Endothelial cell of umbilical vein (primary cell): Measurements from ENCODE around the gene TFF3. TPM values are rescaled to one million over a fixed set of nuclear protein-coding genes. Genes with fewer than 3 reads are reported as not detected.

Source experiments
- BruUV-seq: library from RNA; stranded (reverse); fragments of 400-500 nt; replicated peaks from 2 replicates; lab custom pipeline; 2021; lab: Mats Ljungman, UMichigan
- CTCF ChIA-PET: fragments of 300-600, 350-600 bp; sonication (Branson Sonifier 250); formaldehyde crosslinking; loops from one replicate; lab custom pipeline; 2021; ENCODE audit warnings: antibody characterized with exemption, inconsistent platforms; lab: Charles Lee
- POLR2A ChIA-PET: fragments of 300-600, 350-600 bp; sonication (Branson Sonifier 250); formaldehyde crosslinking; loops from one replicate; lab custom pipeline; 2021; ENCODE audit warnings: antibody characterized with exemption, inconsistent platforms; lab: Charles Lee
- DNase-seq: peaks from one replicate; pipeline ENCODE4 v3.0.0-alpha.2; 2011; ENCODE audit warnings: low read depth, low spot score
- FAIRE-seq: peaks from 2 replicates; lab custom pipeline; 2011; peaks lifted over from hg19 to GRCh38; lab: Jason Lieb, UNC
- H2AFZ ChIP-seq: 2 replicates; pipeline ENCODE4 v1.6.0; 2012; ENCODE audit warnings: low read depth, low read length, control low read depth, inconsistent platforms
- H3K27ac ChIP-seq: 2 replicates; pipeline ENCODE4 v1.5.1; 2011; ENCODE audit warnings: low read depth, mild to moderate bottlenecking, control low read depth, low read length, moderate library complexity; ENCODE audit not compliant: insufficient read depth
- H3K27me3 ChIP-seq, 2 experiments: 2 replicates each; pipeline versions ENCODE4 v1.6.0 to v1.6.1; 2011; ENCODE audit warnings: low read length in 2 of 2, mixed read lengths in 1 of 2; ENCODE audit not compliant: control insufficient read depth in 2 of 2, insufficient read depth in 2 of 2
- H3K36me3 ChIP-seq, 2 experiments: 2 replicates in 1 of 2; 3 replicates in 1 of 2; pipeline ENCODE4 v1.5.1; 2011; ENCODE audit warnings: low read length in 2 of 2, mild to moderate bottlenecking in 1 of 2, moderate library complexity in 1 of 2; ENCODE audit not compliant: control insufficient read depth in 2 of 2, insufficient read depth in 2 of 2; ENCODE audit errors: extremely low read depth in 1 of 2
- H3K4me1 ChIP-seq: 3 replicates; pipeline ENCODE4 v1.5.1; 2011; ENCODE audit warnings: mild to moderate bottlenecking, low read length; ENCODE audit not compliant: control insufficient read depth, insufficient read depth; ENCODE audit errors: extremely low read depth
- H3K4me2 ChIP-seq: 2 replicates; pipeline ENCODE4 v1.6.1; 2011; ENCODE audit warnings: low read length, control low read depth, mixed read lengths; ENCODE audit not compliant: insufficient read depth
- H3K4me3 ChIP-seq, 3 experiments: fragments of 200-600 bp in 1 of 3; sonication (generic), shearing (Covaris generic) in 1 of 3; replicated peaks in 1 of 3; 2 replicates each; pipeline ENCODE4 v1.5.1; 2011 to 2016; ENCODE audit warnings: control low read depth in 3 of 3, low read length in 3 of 3, mild to moderate bottlenecking in 2 of 3, inconsistent platforms in 1 of 3, low read depth in 1 of 3, moderate library complexity in 1 of 3; ENCODE audit not compliant: insufficient read depth in 1 of 3
- H3K79me2 ChIP-seq: 2 replicates; pipeline ENCODE4 v1.6.0; 2012; ENCODE audit warnings: low read length, inconsistent platforms; ENCODE audit not compliant: control insufficient read depth, insufficient read depth
- H3K9ac ChIP-seq: replicated peaks from 2 replicates; pipeline ENCODE3; 2011; ENCODE audit warnings: low read length, control low read depth; ENCODE audit not compliant: insufficient read depth; ENCODE audit errors: extremely low read depth
- H3K9me1 ChIP-seq: replicated peaks from 3 replicates; pipeline ENCODE4 v1.6.0; 2011; ENCODE audit warnings: mild to moderate bottlenecking, low read length; ENCODE audit not compliant: control insufficient read depth, insufficient read depth; ENCODE audit errors: extremely low read depth
- H3K9me3 ChIP-seq: replicated peaks from 2 replicates; pipeline ENCODE4 v1.5.1; 2012; ENCODE audit warnings: low read length, inconsistent platforms; ENCODE audit not compliant: control insufficient read depth, insufficient read depth
- H4K20me1 ChIP-seq: replicated peaks from 2 replicates; pipeline ENCODE3; 2011; ENCODE audit warnings: mild to moderate bottlenecking, low read length; ENCODE audit not compliant: control insufficient read depth, insufficient read depth; ENCODE audit errors: extremely low read depth
- EZH2 ChIP-seq: IDR thresholded peaks from 2 replicates; pipeline ENCODE4 v1.6.1; 2012; ENCODE audit warnings: borderline replicate concordance, low read depth, mild to moderate bottlenecking, moderate library complexity, low read length, inconsistent platforms; ENCODE audit not compliant: severe bottlenecking
- FOS ChIP-seq: IDR thresholded peaks from 2 replicates; pipeline ENCODE4 v1.6.1; 2011; ENCODE audit warnings: mild to moderate bottlenecking, low read length, moderate library complexity, borderline replicate concordance; ENCODE audit not compliant: insufficient read depth
- GATA2 ChIP-seq: IDR thresholded peaks from 2 replicates; pipeline ENCODE4 v1.7.0; 2011; ENCODE audit warnings: low read depth, mild to moderate bottlenecking, moderate library complexity, mixed read lengths, low read length; ENCODE audit not compliant: insufficient read length, insufficient read depth
- JUN ChIP-seq: IDR thresholded peaks from 2 replicates; pipeline ENCODE4 v1.6.1; 2011; ENCODE audit warnings: borderline replicate concordance, low read depth; ENCODE audit not compliant: insufficient read length, insufficient read depth
- MYC ChIP-seq: IDR thresholded peaks from one replicate; pipeline ENCODE4 v1.6.1; 2011; ENCODE audit warnings: mild to moderate bottlenecking, low read depth, low read length
- POLR2A ChIP-seq: IDR thresholded peaks from 2 replicates; pipeline ENCODE4 v1.6.1; 2012; ENCODE audit warnings: low read depth, mild to moderate bottlenecking, control low read depth, low read length
- POLR2AphosphoS5 ChIP-seq: IDR thresholded peaks from 2 replicates; pipeline ENCODE4 v1.6.1; 2012; ENCODE audit warnings: low read depth, mild to moderate bottlenecking, control low read depth, low read length, moderate library complexity; ENCODE audit not compliant: insufficient read depth
- dilution Hi-C: fragments of 300-500 bp; cut with MboI; formaldehyde crosslinking; loops from one replicate; pipeline ENCODE4 v1.15.0; 2019; ENCODE audit warnings: low sequenced_read_pairs; ENCODE audit not compliant: extremely low pct_ligation_motif_present
- intact Hi-C: fragments of 100-400 bp; cut with micrococcal nuclease; formaldehyde crosslinking; loops from one replicate; pipeline ENCODE4 v1.10.0; 2022
- polyA plus RNA-seq, 4 experiments: library from polyadenylated mRNA; depleted of rRNA in 3 of 4; stranded (reverse) in 3 of 4; unstranded in 1 of 4; fragments of >200 nt; gene quantifications; 2 replicates each; pipeline versions ENCODE4 v1.2.1 to v1.2.3, GENCODE V29; 2011 to 2012; ENCODE audit warnings: missing spikeins in 1 of 4
- total RNA-seq: library from RNA; stranded (reverse); gene quantifications from 2 replicates; pipeline ENCODE4 v1.2.3, GENCODE V29; 2021
- TF ChIP-seq, protein P1 (sequence below): IDR thresholded peaks from 2 replicates; pipeline ENCODE4 v1.6.1; 2011; ENCODE audit not compliant: insufficient read depth, insufficient read length
- TF ChIP-seq, protein P2 (sequence below), 2 donors: IDR thresholded peaks; 1 replicate in 1 of 2; 2 replicates in 1 of 2; pipeline ENCODE4 v1.5.1; 2011; ENCODE audit warnings: low read length in 2 of 2, mild to moderate bottlenecking in 2 of 2, moderate library complexity in 2 of 2, control low read depth in 1 of 2, inconsistent platforms in 1 of 2, low read depth in 1 of 2; ENCODE audit not compliant: insufficient read depth in 1 of 2; ENCODE audit errors: extremely low read depth in 1 of 2

Gene TFF3
- total and polyA plus RNA-seq, 2 donors (not counting 3 experiments of a cell fraction or from before 2014, with no cell fraction given), result 0.93 to 1.8 TPM

DNA sequence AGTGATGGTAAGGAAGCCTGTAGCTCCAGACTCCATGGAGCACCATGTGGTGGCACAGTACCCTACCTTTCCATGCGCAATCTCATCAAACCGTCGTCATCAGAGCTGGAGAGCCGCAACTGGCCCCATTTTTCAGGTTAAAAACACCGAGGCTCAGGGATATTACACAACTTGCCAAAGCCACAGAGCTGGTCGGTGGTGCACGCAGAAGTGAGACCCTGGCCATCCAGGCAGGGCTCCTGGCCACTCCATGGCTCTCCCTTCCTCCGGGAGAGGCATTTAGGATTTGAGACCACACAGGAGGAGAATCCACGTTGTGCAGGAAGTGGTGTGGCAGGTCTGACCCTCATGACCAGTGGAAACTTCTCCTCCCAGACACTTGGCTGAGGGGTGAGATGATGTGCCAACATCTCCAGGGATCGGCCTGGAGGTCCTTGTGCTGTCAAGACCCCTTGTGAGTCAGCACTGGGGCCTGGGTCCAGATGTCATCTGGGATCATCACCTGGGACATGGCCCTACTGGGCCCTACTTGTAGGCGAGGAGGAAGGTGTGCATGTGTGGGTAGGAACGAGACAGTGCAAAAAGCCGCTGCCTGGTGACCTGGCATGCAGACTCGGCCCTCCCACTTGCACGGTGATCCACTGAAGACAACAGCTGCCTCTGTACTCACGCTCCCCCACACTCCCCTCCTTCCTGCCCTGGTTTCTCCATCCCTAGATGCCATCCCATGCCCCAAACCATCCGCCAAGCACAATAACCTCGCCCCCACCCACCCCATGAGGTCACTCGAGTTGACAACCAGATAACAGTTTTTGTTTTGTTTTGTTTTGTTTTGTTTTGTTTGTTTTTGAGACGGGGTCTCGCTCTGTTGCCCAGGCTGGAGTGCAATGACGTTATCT is 10.4 kb downstream of the TFF3 start:
- intact Hi-C loops, result no loop called here
- TF ChIP-seq JUN (no peak), EZH2 (no peak), GATA2 (no peak), FOS (no peak), POLR2AphosphoS5 (no peak), POLR2A (no peak), MYC (no peak)
- TF ChIP-seq, protein P1, sequence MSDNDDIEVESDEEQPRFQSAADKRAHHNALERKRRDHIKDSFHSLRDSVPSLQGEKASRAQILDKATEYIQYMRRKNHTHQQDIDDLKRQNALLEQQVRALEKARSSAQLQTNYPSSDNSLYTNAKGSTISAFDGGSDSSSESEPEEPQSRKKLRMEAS, result no peak
- TF ChIP-seq, protein P2, sequence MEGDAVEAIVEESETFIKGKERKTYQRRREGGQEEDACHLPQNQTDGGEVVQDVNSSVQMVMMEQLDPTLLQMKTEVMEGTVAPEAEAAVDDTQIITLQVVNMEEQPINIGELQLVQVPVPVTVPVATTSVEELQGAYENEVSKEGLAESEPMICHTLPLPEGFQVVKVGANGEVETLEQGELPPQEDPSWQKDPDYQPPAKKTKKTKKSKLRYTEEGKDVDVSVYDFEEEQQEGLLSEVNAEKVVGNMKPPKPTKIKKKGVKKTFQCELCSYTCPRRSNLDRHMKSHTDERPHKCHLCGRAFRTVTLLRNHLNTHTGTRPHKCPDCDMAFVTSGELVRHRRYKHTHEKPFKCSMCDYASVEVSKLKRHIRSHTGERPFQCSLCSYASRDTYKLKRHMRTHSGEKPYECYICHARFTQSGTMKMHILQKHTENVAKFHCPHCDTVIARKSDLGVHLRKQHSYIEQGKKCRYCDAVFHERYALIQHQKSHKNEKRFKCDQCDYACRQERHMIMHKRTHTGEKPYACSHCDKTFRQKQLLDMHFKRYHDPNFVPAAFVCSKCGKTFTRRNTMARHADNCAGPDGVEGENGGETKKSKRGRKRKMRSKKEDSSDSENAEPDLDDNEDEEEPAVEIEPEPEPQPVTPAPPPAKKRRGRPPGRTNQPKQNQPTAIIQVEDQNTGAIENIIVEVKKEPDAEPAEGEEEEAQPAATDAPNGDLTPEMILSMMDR (IDR thresholded peaks at IDR 0.05; ENCODE audit: extremely low read depth in 1 of 2, insufficient read depth in 1 of 2, low read depth in 1 of 2, low read length in 2 of 2), result no peak

More for the DNA sequence above, 10.4 kb downstream of the TFF3 start:
- Histone ChIP-seq H3K36me3 (no peaks in the 10 kb centered on the region), H3K4me3 (no peak overlapping the region), H3K27ac (no peak overlapping the region), H3K9me3 (no peaks in the 10 kb centered on the region), H2AFZ (no peak overlapping the region), H3K79me2 (no peaks in the 10 kb centered on the region), H4K20me1 (no peaks in the 10 kb centered on the region), H3K4me2 (no peak overlapping the region), H3K4me1 (peaks cover 10% of the 10 kb centered on the region), H3K9ac (no peak overlapping the region), H3K9me1 (no peaks in the 10 kb centered on the region), H3K27me3 (no peaks in the 10 kb centered on the region)
- DNase-seq, result no peak
- CTCF ChIA-PET, result no interaction called here
- no peak for FAIRE-seq
- POLR2A ChIA-PET, result no interaction called here
- dilution Hi-C loops, result no loop called here
- no TSS peak for BruUV-seq
